Neural cell (in vitro differentiated cells): ENCODE results near the gene AGBL4.

Experiments
- CTCF ChIP-seq: fragments of 450-650 bp; IDR thresholded peaks from 2 replicates; pipeline ENCODE4 v1.5.1; 2014; ENCODE audit warnings: antibody characterized with exemption, mild to moderate bottlenecking, moderate library complexity; ENCODE audit not compliant: poor library complexity, severe bottlenecking
- EP300 ChIP-seq: fragments of 450-650 bp; conservative IDR thresholded peaks from 2 replicates; pipeline ENCODE4 v1.6.1; 2014; ENCODE audit warnings: antibody characterized with exemption, mild to moderate bottlenecking, moderate library complexity; ENCODE audit not compliant: poor library complexity, severe bottlenecking
- EZH2 ChIP-seq: fragments of 200-600, 300-800 bp; shearing (Covaris generic), sonication (generic); IDR thresholded peaks from 2 replicates; pipeline ENCODE4 v1.6.1; 2014; ENCODE audit warnings: antibody characterized with exemption, low read length, borderline replicate concordance, mild to moderate bottlenecking; ENCODE audit not compliant: insufficient read depth, poor library complexity, severe bottlenecking
- POLR2AphosphoS5 ChIP-seq: IDR thresholded peaks from 2 replicates; pipeline ENCODE4 v1.6.1; 2012
- RAD21 ChIP-seq: fragments of 450-650 bp; conservative IDR thresholded peaks from 2 replicates; pipeline ENCODE4 v1.6.1; 2014; ENCODE audit warnings: antibody characterized with exemption, mild to moderate bottlenecking, moderate library complexity
- REST ChIP-seq: IDR thresholded peaks from 2 replicates; pipeline ENCODE4 v1.6.1; 2012; ENCODE audit warnings: borderline replicate concordance
- SMC3 ChIP-seq: fragments of 450-650 bp; conservative IDR thresholded peaks from 2 replicates; pipeline ENCODE4 v1.6.1; 2014; ENCODE audit warnings: antibody characterized with exemption, mild to moderate bottlenecking, moderate library complexity; ENCODE audit not compliant: poor library complexity
- TAF1 ChIP-seq: IDR thresholded peaks from 2 replicates; pipeline ENCODE4 v1.6.1; 2012; ENCODE audit warnings: low read depth

- TF ChIP-seq CTCF (no peak), RAD21 (no peak), SMC3 (no peak), REST (no peak), EP300 (no peak), TAF1 (no peak), POLR2AphosphoS5 (no peak), EZH2 (no peak)
Observed at GRCh38 chr1:49036700-49037099, 987.1 kb downstream of the AGBL4 start.
